H1 (cell line): ENCODE data around the gene EEF2K. TPM values are rescaled to one million over a fixed set of nuclear protein-coding genes. Genes with fewer than 3 reads are reported as not detected.

Experiments
- CTCF ChIA-PET: fragments of 300-600 bp; sonication (Branson Sonifier 250); formaldehyde crosslinking; loops from one replicate; lab custom pipeline; 2021; ENCODE audit not compliant: partially characterized antibody; lab: Charles Lee
- POLR2A ChIA-PET: fragments of 300-600 bp; sonication (Branson Sonifier 250); formaldehyde crosslinking; loops from one replicate; lab custom pipeline; 2021; ENCODE audit warnings: inconsistent platforms; ENCODE audit not compliant: partially characterized antibody; lab: Charles Lee
- DNase-seq, 2 experiments: peaks; one replicate each; pipeline versions ENCODE4 v3.0.0 to v3.0.0-alpha.2; 2010 to 2022; ENCODE audit warnings: low spot score in 2 of 2, low read depth in 1 of 2, mixed read lengths in 1 of 2
- FAIRE-seq: peaks from 2 replicates; lab custom pipeline; 2011; peaks lifted over from hg19 to GRCh38; lab: Jason Lieb, UNC
- H2AFZ ChIP-seq: 2 replicates; pipeline ENCODE4 v1.8.1; 2012; ENCODE audit warnings: low read length, inconsistent platforms
- H2AK5ac ChIP-seq: 2 replicates; pipeline ENCODE4 v1.6.1; 2013; ENCODE audit warnings: low read depth, low read length
- H2BK120ac ChIP-seq: replicated peaks from 2 replicates; pipeline ENCODE3; 2013; ENCODE audit warnings: low read depth, low read length, inconsistent platforms
- H2BK12ac ChIP-seq: 2 replicates; pipeline ENCODE4 v1.6.1; 2013; ENCODE audit warnings: low read depth, low read length
- H2BK15ac ChIP-seq: 2 replicates; pipeline ENCODE4 v1.6.1; 2013; ENCODE audit warnings: low read length
- H2BK20ac ChIP-seq: 2 replicates; pipeline ENCODE4 v1.6.1; 2013; ENCODE audit warnings: low read length
- H2BK5ac ChIP-seq: 2 replicates; pipeline ENCODE4 v1.6.1; 2013; ENCODE audit warnings: low read depth, low read length
- H3K14ac ChIP-seq: 2 replicates; pipeline ENCODE4 v1.6.1; 2013; ENCODE audit warnings: inconsistent platforms; ENCODE audit not compliant: insufficient read length
- H3K18ac ChIP-seq: 2 replicates; pipeline ENCODE4 v1.6.1; 2013; ENCODE audit warnings: low read length; ENCODE audit errors: extremely low read depth
- H3K23ac ChIP-seq: 2 replicates; pipeline ENCODE4 v1.6.1; 2013; ENCODE audit warnings: inconsistent platforms; ENCODE audit not compliant: insufficient read length
- H3K23me2 ChIP-seq: 2 replicates; pipeline ENCODE4 v1.6.1; 2013; ENCODE audit warnings: low read depth, low read length
- H3K27ac ChIP-seq: 2 replicates; pipeline ENCODE4 v1.6.1; 2011; ENCODE audit warnings: low read depth, low read length, inconsistent platforms
- H3K27me3 ChIP-seq, 4 experiments: replicated peaks in 1 of 4; 1 replicate in 1 of 4; 2 replicates in 3 of 4; pipeline versions ENCODE4 v1.6.1 to v1.8.1; 2011 to 2013; ENCODE audit warnings: low read length in 3 of 4, mild to moderate bottlenecking in 3 of 4, inconsistent platforms in 2 of 4, mixed read lengths in 2 of 4, moderate library complexity in 1 of 4; ENCODE audit not compliant: control insufficient read depth in 3 of 4, insufficient read depth in 3 of 4; ENCODE audit errors: extremely low read depth in 1 of 4
- H3K36me3 ChIP-seq, 4 experiments: 2 replicates each; pipeline versions ENCODE4 v1.6.1 to v1.8.1; 2011 to 2013; ENCODE audit warnings: mild to moderate bottlenecking in 4 of 4, low read length in 3 of 4, moderate library complexity in 2 of 4, control low read depth in 1 of 4, inconsistent platforms in 1 of 4; ENCODE audit not compliant: insufficient read depth in 4 of 4, control insufficient read depth in 2 of 4
- H3K4ac ChIP-seq: replicated peaks from 2 replicates; pipeline ENCODE3; 2013; ENCODE audit warnings: low read length, low read depth, mixed read lengths, inconsistent platforms; ENCODE audit not compliant: insufficient read length
- H3K4me1 ChIP-seq, 4 experiments: replicated peaks in 1 of 4; 1 replicate in 1 of 4; 2 replicates in 3 of 4; pipeline versions ENCODE4 v1.6.1 to v1.8.1; 2011 to 2013; ENCODE audit warnings: low read length in 3 of 4, inconsistent platforms in 2 of 4, mixed read lengths in 1 of 4; ENCODE audit not compliant: insufficient read depth in 4 of 4, control insufficient read depth in 3 of 4
- H3K4me2 ChIP-seq, 2 experiments: 2 replicates each; pipeline versions ENCODE4 v1.6.1 to v1.8.1; 2011 to 2013; ENCODE audit warnings: low read depth in 2 of 2, low read length in 2 of 2, control low read depth in 1 of 2, inconsistent platforms in 1 of 2, mild to moderate bottlenecking in 1 of 2; ENCODE audit not compliant: insufficient read depth in 1 of 2
- H3K4me3 ChIP-seq, 4 experiments: fragments of 200-600, 300-600 bp in 1 of 4; sonication (generic), shearing (Covaris generic), sonication (Bioruptor Twin) in 1 of 4; 2 replicates each; pipeline versions ENCODE4 v1.5.1 to v1.8.1; 2011 to 2016; ENCODE audit warnings: low read length in 4 of 4, low read depth in 3 of 4, control low read depth in 2 of 4, inconsistent platforms in 2 of 4, mild to moderate bottlenecking in 2 of 4, mixed read lengths in 1 of 4, moderate library complexity in 1 of 4; ENCODE audit not compliant: insufficient read depth in 2 of 4; ENCODE audit errors: extremely low read depth in 1 of 4
- H3K56ac ChIP-seq: replicated peaks from 2 replicates; pipeline ENCODE3; 2013; ENCODE audit warnings: low read depth, mild to moderate bottlenecking, mixed read lengths, low read length, inconsistent platforms; ENCODE audit not compliant: insufficient read length
- H3K79me1 ChIP-seq: 2 replicates; pipeline ENCODE4 v1.6.1; 2013; ENCODE audit warnings: low read depth, low read length, control low read depth
- H3K79me2 ChIP-seq, 2 experiments: 2 replicates each; pipeline versions ENCODE4 v1.6.1 to v1.8.1; 2012 to 2013; ENCODE audit warnings: low read length in 2 of 2, mild to moderate bottlenecking in 2 of 2, inconsistent platforms in 1 of 2; ENCODE audit not compliant: insufficient read depth in 2 of 2, control insufficient read depth in 1 of 2
- H3K9ac ChIP-seq, 4 experiments: replicated peaks in 1 of 4; 1 replicate in 1 of 4; 2 replicates in 3 of 4; pipeline versions ENCODE4 v1.6.1 to v1.8.1; 2011 to 2013; ENCODE audit warnings: low read depth in 3 of 4, low read length in 3 of 4, control low read depth in 2 of 4, mild to moderate bottlenecking in 2 of 4, moderate library complexity in 2 of 4, inconsistent platforms in 1 of 4; ENCODE audit errors: extremely low read depth in 1 of 4
- H3K9me3 ChIP-seq, 2 experiments: 2 replicates each; pipeline versions ENCODE4 v1.6.1 to v1.8.1; 2012 to 2013; ENCODE audit warnings: mild to moderate bottlenecking in 2 of 2, moderate library complexity in 2 of 2, control low read depth in 1 of 2, inconsistent platforms in 1 of 2, low read depth in 1 of 2, low read length in 1 of 2, mixed read lengths in 1 of 2; ENCODE audit not compliant: insufficient read depth in 2 of 2
- H4K20me1 ChIP-seq, 2 experiments: replicated peaks in 1 of 2; 2 replicates each; pipeline versions ENCODE3 to v1.8.1; 2011 to 2013; ENCODE audit warnings: inconsistent platforms in 2 of 2, low read length in 2 of 2, mild to moderate bottlenecking in 1 of 2; ENCODE audit not compliant: insufficient read depth in 2 of 2, control insufficient read depth in 1 of 2
- H4K5ac ChIP-seq: 2 replicates; pipeline ENCODE4 v1.6.1; 2013; ENCODE audit warnings: low read length, low read depth, mixed read lengths, inconsistent platforms; ENCODE audit not compliant: insufficient read length
- H4K8ac ChIP-seq: 2 replicates; pipeline ENCODE4 v1.8.0; 2013; ENCODE audit warnings: mild to moderate bottlenecking, moderate library complexity, low read length, inconsistent platforms; ENCODE audit not compliant: insufficient read depth; ENCODE audit errors: extremely low read depth
- H4K91ac ChIP-seq: replicated peaks from 2 replicates; pipeline ENCODE3; 2013; ENCODE audit warnings: low read length, mixed read lengths, inconsistent platforms; ENCODE audit not compliant: insufficient read length
- ASH2L ChIP-seq: fragments of 200-600, 300-600 bp; sonication (generic); IDR thresholded peaks from one replicate; pipeline ENCODE4 v1.7.1; 2017; ENCODE audit warnings: low read length
- CBX8 ChIP-seq: fragments of 300-800, 300-1000 bp; sonication (generic); IDR thresholded peaks from 2 replicates; pipeline ENCODE4 v1.7.1; 2016; ENCODE audit warnings: low read depth, low read length, borderline replicate concordance
- CHD2 ChIP-seq: IDR thresholded peaks from 2 replicates; pipeline ENCODE4 v1.6.1; 2012; ENCODE audit warnings: low read length, improper control_type of control experiment
- EZH2 ChIP-seq: fragments of 200-600 bp; sonication (generic); IDR thresholded peaks from 2 replicates; pipeline ENCODE4 v1.7.1; 2012; ENCODE audit warnings: low read depth, mild to moderate bottlenecking, moderate library complexity, low read length, inconsistent platforms; ENCODE audit not compliant: severe bottlenecking
- JUND ChIP-seq: IDR thresholded peaks from 2 replicates; pipeline ENCODE4 v1.6.1; 2011; ENCODE audit warnings: mild to moderate bottlenecking, improper control_type of control experiment, low read length
- KDM4A ChIP-seq: IDR thresholded peaks from one replicate; pipeline ENCODE4 v1.7.1; 2012; ENCODE audit warnings: low read depth, mild to moderate bottlenecking, moderate library complexity, low read length, inconsistent platforms; ENCODE audit not compliant: severe bottlenecking
- PHF8 ChIP-seq: fragments of 200-600 bp; sonication (generic); conservative IDR thresholded peaks from 2 replicates; pipeline ENCODE4 v1.7.1; 2012; ENCODE audit warnings: low read depth, mild to moderate bottlenecking, inconsistent platforms, low read length, moderate library complexity
- RFX5 ChIP-seq: IDR thresholded peaks from 2 replicates; pipeline ENCODE4 v1.6.1; 2011; ENCODE audit warnings: low read depth, low read length, improper control_type of control experiment, borderline replicate concordance
- SAP30 ChIP-seq: fragments of 300-600 bp; sonication (generic); IDR thresholded peaks from 2 replicates; pipeline ENCODE4 v1.7.1; 2012; ENCODE audit warnings: low read length, moderate library complexity, mild to moderate bottlenecking, inconsistent platforms; ENCODE audit not compliant: insufficient read depth, insufficient replicate concordance
- SP4 ChIP-seq: IDR thresholded peaks from 2 replicates; pipeline ENCODE4 v1.6.1; 2012; ENCODE audit warnings: low read length, inconsistent platforms
- SUZ12 ChIP-seq: fragments of 200-600 bp; sonication (generic); IDR thresholded peaks from 2 replicates; pipeline ENCODE4 v1.6.1; 2012; ENCODE audit warnings: mild to moderate bottlenecking, inconsistent platforms, low read length, moderate library complexity, mixed read lengths
- TEAD4 ChIP-seq: IDR thresholded peaks from 2 replicates; pipeline ENCODE4 v1.6.1; 2012; ENCODE audit warnings: low read depth, low read length, inconsistent platforms, mixed read lengths
- YY1 ChIP-seq: IDR thresholded peaks from 2 replicates; pipeline ENCODE4 v1.6.1; 2011; ENCODE audit warnings: low read depth, mild to moderate bottlenecking, low read length
- ZNF274 ChIP-seq: IDR thresholded peaks from 2 replicates; pipeline ENCODE4 v1.7.0; 2012; ENCODE audit warnings: low read length, borderline replicate concordance; ENCODE audit errors: extremely low read depth
- polyA plus RNA-seq, 7 experiments: library from polyadenylated mRNA; depleted of rRNA in 3 of 7; stranded (reverse) in 5 of 7; unstranded in 2 of 7; fragments of >200 nt in 5 of 7; fragments of 200-250 nt in 2 of 7; gene quantifications; 1 replicate in 5 of 7; 2 replicates in 1 of 7; 4 replicates in 1 of 7; pipeline versions ENCODE4 v1.2.1 to v1.2.3, GENCODE V29; 2011 to 2013; ENCODE audit warnings: missing spikeins in 2 of 7, mixed read lengths in 2 of 7
- total RNA-seq: library from RNA; stranded (reverse); fragmentation: NEBNext Ultra II Directional; extraction: Animal tissue kit (Norgen Biotek cat#: 25700); gene quantifications from 2 replicates; pipeline ENCODE4 v1.2.1, GENCODE V29; 2021
- TF ChIP-seq, protein P1 (sequence below): IDR thresholded peaks from 2 replicates; pipeline ENCODE4 v1.6.1; 2012; ENCODE audit warnings: inconsistent platforms

Gene EEF2K
- total and polyA plus RNA-seq, 2 of the 8 experiments (the other 6 are each of a cell fraction or from before 2014, with no cell fraction given) = 14.9 to 30.2 TPM

DNA sequence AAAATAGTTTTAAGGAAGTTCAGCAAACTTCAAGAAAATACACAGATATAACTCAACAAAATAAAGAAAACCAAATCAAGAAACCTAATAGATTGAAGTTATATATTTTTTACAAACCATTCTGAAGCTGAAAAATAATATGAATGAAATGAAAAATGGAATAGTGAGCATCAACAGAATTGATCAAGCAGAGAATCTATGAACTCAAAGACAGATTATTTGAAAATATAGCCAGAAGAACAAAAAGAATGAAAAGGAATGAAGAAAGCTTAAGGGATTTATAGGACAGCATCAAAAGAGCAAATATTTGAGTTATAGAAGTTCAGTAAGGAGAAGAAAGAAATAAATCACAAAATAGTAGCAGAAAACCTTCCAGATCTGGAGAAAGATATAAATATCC is 130.5 kb downstream of the EEF2K start:
- FAIRE-seq = no peak
- POLR2A ChIA-PET = interaction anchor here (0.6 to 1.4 kb wide), 5 partner anchors 8 to 70 kb away, joined by 3 to 5 read pairs (median 3); no protein-coding TSS in a partner anchor
- no peak for TF ChIP-seq PHF8
- no peak for TF ChIP-seq YY1
- TF ChIP-seq ASH2L = no peak
- no peak for TF ChIP-seq TEAD4
- TF ChIP-seq RFX5 = no peak
- no peak for TF ChIP-seq SAP30
- TF ChIP-seq SP4 = no peak
- TF ChIP-seq ZNF274 = no peak
- no peak for TF ChIP-seq CBX8
- no peak for TF ChIP-seq SUZ12
- TF ChIP-seq CHD2 = no peak
- no peak for TF ChIP-seq EZH2
- TF ChIP-seq, protein P1, sequence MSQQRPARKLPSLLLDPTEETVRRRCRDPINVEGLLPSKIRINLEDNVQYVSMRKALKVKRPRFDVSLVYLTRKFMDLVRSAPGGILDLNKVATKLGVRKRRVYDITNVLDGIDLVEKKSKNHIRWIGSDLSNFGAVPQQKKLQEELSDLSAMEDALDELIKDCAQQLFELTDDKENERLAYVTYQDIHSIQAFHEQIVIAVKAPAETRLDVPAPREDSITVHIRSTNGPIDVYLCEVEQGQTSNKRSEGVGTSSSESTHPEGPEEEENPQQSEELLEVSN = no peak
- no peak for TF ChIP-seq JUND
- TF ChIP-seq KDM4A = no peak

More for the DNA sequence above, 130.5 kb downstream of the EEF2K start:
- no peaks in the 10 kb centered on the region for H3K4me1 ChIP-seq
- H3K79me1 ChIP-seq = peaks cover 2% of the 10 kb centered on the region; the same call in 1 of the 2 replicates
- H2BK120ac ChIP-seq = no peak overlapping the region
- H3K27me3 ChIP-seq = no peaks in the 10 kb centered on the region
- CTCF ChIA-PET = interaction anchor here (0.6 to 1.8 kb wide), 3 partner anchors 11 to 19 kb away, joined by 3 to 7 read pairs (median 6); no protein-coding TSS in a partner anchor
- peaks cover 8 to 9% of the 10 kb centered on the region in 2 experiments; a peak in 2 of 4 replicates for H3K9me3 ChIP-seq
- no peak overlapping the region for H3K9ac ChIP-seq
- H3K23ac ChIP-seq = no peak overlapping the region
- H4K20me1 ChIP-seq = no peaks in the 10 kb centered on the region
- no peaks in the 10 kb centered on the region for H3K23me2 ChIP-seq
- no peak overlapping the region for H2BK12ac ChIP-seq
- DNase-seq = no peak
- no peak overlapping the region for H2AFZ ChIP-seq
- H3K4me2 ChIP-seq = no peak overlapping the region
- H3K4ac ChIP-seq = no peak overlapping the region
- no peak overlapping the region for H3K18ac ChIP-seq
- no peak overlapping the region for H4K91ac ChIP-seq
- H3K56ac ChIP-seq = no peak overlapping the region
- no peaks in the 10 kb centered on the region for H3K79me2 ChIP-seq
- H2BK20ac ChIP-seq = no peak overlapping the region
- no peak overlapping the region for H3K27ac ChIP-seq
- no peak overlapping the region for H4K8ac ChIP-seq
- no peak overlapping the region for H3K4me3 ChIP-seq
- H3K14ac ChIP-seq = no peak overlapping the region
- no peak overlapping the region for H2AK5ac ChIP-seq
- peaks cover 11 to 47% (median 36%) of the 10 kb centered on the region in 4 experiments for H3K36me3 ChIP-seq
- H2BK15ac ChIP-seq = no peak overlapping the region
- H2BK5ac ChIP-seq = no peak overlapping the region
- no peak overlapping the region for H4K5ac ChIP-seq
